NOMO-1 treated with dmso at 0.1 percent for 144 hours (cell line): Measurements from ENCODE around the gene TOMM40L.
"Not testable (repeated sequence)": the region's sequence is repeated elsewhere in the genome, so short reads cannot be mapped to it uniquely, and the experiment has no call there.

ENCODE experiments used
- DNase-seq: peaks from one replicate; lab custom pipeline; 2025; ENCODE audit not compliant: unreplicated experiment; lab: John Stamatoyannopoulos, UW

TOMM40L gene

GRCh38 chr1:161219078-161219892 is 6.6 kb upstream of the TOMM40L start:
- no peak for DNase-seq

- no peak for DNase-seq
These were observed 5.9 kb upstream of the TOMM40L start for GRCh38 chr1:161220002-161220401.

- no peak for DNase-seq
These were observed 3.5 kb upstream of the TOMM40L start for GRCh38 chr1:161222175-161223019.

GRCh38 chr1:161223805-161224694 is 1.8 kb upstream of the TOMM40L start:
- DNase-seq: no peak

- DNase-seq: not testable (repeated sequence)
These were observed 1.2 kb upstream of the TOMM40L start for GRCh38 chr1:161224695-161225087.

GRCh38 chr1:161225178-161225533 is 704 bp upstream of the TOMM40L start:
- DNase-seq: no peak

GRCh38 chr1:161226320-161226711 is 456 bp downstream of the TOMM40L start:
- DNase-seq: no peak

GRCh38 chr1:161226759-161227158 is 899 bp downstream of the TOMM40L start:
- DNase-seq: no peak

- DNase-seq: peak; percentile 83
These were observed 1.5 kb downstream of the TOMM40L start for GRCh38 chr1:161227196-161227871.

- no peak for DNase-seq
These were observed 2.2 kb downstream of the TOMM40L start for GRCh38 chr1:161228032-161228431.

- no peak for DNase-seq
These were observed 4.0 kb downstream of the TOMM40L start for GRCh38 chr1:161229896-161230295.

- DNase-seq: no peak
These were observed 4.9 kb downstream of the TOMM40L start for GRCh38 chr1:161230762-161231161.

- DNase-seq: no peak
These were observed 7.2 kb downstream of the TOMM40L start for GRCh38 chr1:161233102-161233501.

GRCh38 chr1:161235957-161236775 is 10.3 kb downstream of the TOMM40L start:
- no peak for DNase-seq

- DNase-seq: no peak
These were observed 12.2 kb downstream of the TOMM40L start, which contains the start of gene NR1I3 for GRCh38 chr1:161238039-161238473. Gene NR1I3, minus strand, starts transcription at chr1:161238203. Its CDS starts 1,638 bp downstream, at chr1:161236565.

GRCh38 chr1:161241682-161242081 is 15.8 kb downstream of the TOMM40L start:
- DNase-seq: peak; percentile 9

- DNase-seq: peak; percentile 6
These were observed 16.5 kb downstream of the TOMM40L start for GRCh38 chr1:161242313-161242712.

- no peak for DNase-seq
These were observed 19.0 kb downstream of the TOMM40L start for GRCh38 chr1:161244888-161245287.

GRCh38 chr1:161250100-161250499 is 24.2 kb downstream of the TOMM40L start:
- not testable (repeated sequence) for DNase-seq

- no peak for DNase-seq
These were observed 25.0 kb downstream of the TOMM40L start for GRCh38 chr1:161250829-161251228.
